Right lobe of liver (tissue), 4 donors: Measurements from ENCODE around the gene NUP210.

Experiments used
- POLR2A ChIP-seq: fragments of 450-650 bp; IDR thresholded peaks from one replicate; pipeline ENCODE4 v1.6.1; 2017; ENCODE audit warnings: antibody characterized with exemption, mild to moderate bottlenecking
- TF ChIP-seq, protein P1 (sequence below), 4 donors: fragments of 200-600 bp in 3 of 4; fragments of 450-650 bp in 1 of 4; IDR thresholded peaks; one replicate each; pipeline versions ENCODE4 v1.5.1 to v1.8.0; 2016 to 2022; ENCODE audit warnings: antibody characterized with exemption in 4 of 4, mild to moderate bottlenecking in 2 of 4
- donor health status: DM: no; HTN: no; CAD: no.
- donor health status: DM: no; HTN: no; CAD: no.
- donor health status: DM: no; HTN: yes; CAD: no.

DNA sequence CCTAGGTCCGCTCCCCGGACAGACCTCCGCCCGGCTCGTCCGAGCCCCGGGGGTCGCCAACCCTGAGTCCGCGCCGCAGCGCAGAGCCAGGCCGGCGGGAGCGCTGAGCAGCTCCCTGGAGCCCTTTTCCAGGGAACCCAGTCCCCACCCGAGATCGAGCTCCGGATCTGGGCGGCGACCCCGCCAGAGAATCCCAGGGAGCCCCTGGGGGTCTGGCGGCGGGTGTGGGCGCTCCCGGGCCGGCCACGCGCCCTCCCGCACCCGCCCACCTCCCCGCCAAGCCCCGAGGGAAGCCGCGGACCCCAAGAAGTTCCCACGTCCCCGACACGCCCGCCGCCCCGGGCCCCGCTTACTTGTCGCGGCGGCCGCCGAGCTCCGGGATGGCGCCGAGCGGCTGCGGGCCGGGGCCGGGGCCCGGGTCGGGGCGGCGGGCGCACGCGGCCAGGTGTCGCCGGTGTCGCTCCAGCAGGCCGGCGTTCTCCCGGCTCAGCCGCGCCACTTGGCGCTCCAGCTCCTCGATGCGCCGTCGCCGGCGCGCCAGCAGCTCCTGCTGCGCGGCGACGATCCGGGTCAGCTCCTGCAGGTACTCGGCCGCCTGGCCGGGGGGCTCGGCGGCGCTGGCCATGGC lies 137.7 kb downstream of the NUP210 start:
- TF ChIP-seq, protein P1, sequence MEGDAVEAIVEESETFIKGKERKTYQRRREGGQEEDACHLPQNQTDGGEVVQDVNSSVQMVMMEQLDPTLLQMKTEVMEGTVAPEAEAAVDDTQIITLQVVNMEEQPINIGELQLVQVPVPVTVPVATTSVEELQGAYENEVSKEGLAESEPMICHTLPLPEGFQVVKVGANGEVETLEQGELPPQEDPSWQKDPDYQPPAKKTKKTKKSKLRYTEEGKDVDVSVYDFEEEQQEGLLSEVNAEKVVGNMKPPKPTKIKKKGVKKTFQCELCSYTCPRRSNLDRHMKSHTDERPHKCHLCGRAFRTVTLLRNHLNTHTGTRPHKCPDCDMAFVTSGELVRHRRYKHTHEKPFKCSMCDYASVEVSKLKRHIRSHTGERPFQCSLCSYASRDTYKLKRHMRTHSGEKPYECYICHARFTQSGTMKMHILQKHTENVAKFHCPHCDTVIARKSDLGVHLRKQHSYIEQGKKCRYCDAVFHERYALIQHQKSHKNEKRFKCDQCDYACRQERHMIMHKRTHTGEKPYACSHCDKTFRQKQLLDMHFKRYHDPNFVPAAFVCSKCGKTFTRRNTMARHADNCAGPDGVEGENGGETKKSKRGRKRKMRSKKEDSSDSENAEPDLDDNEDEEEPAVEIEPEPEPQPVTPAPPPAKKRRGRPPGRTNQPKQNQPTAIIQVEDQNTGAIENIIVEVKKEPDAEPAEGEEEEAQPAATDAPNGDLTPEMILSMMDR (IDR thresholded peaks at IDR 0.05) = no peak
- TF ChIP-seq POLR2A = no peak
